Sigmoid colon (tissue), 7 donors: ENCODE results near the gene CWF19L2. TPM values are rescaled to one million over a fixed set of nuclear protein-coding genes. Genes with fewer than 3 reads are reported as not detected.

Experiments used
- DNase-seq: peaks from one replicate; pipeline ENCODE4 v3.0.0-alpha.2; 2019
- H3K27ac ChIP-seq, 4 donors: fragments of 200-600 bp; sonication (generic); one replicate each; pipeline ENCODE4 v1.5.1; 2016 to 2019; ENCODE audit warnings: mild to moderate bottlenecking in 1 of 4
- H3K27me3 ChIP-seq, 3 donors: fragments of 200-600 bp; sonication (generic); one replicate each; pipeline ENCODE4 v1.5.1; 2019; ENCODE audit warnings: mild to moderate bottlenecking in 1 of 3
- H3K36me3 ChIP-seq, 4 donors: fragments of 200-600 bp; sonication (generic); one replicate each; pipeline ENCODE4 v1.5.1; 2016 to 2019
- H3K4me1 ChIP-seq, 4 donors: fragments of 200-600 bp; sonication (generic); one replicate each; pipeline ENCODE4 v1.5.1; 2017 to 2019
- H3K4me3 ChIP-seq, 4 donors: fragments of 200-600 bp; sonication (generic); one replicate each; pipeline ENCODE4 v1.5.1; 2017 to 2019; ENCODE audit warnings: mild to moderate bottlenecking in 2 of 4, moderate library complexity in 1 of 4
- H3K9me3 ChIP-seq, 4 donors: fragments of 200-600 bp in 3 of 4; sonication (generic) in 3 of 4; one replicate each; pipeline versions ENCODE4 v1.5.1 to v1.6.1; 2013 to 2019
- EP300 ChIP-seq, 4 donors: sonication (generic); formaldehyde crosslinking; IDR thresholded peaks; one replicate each; pipeline ENCODE4 v1.6.1; 2017; ENCODE audit warnings: antibody characterized with exemption in 4 of 4
- POLR2A ChIP-seq, 2 donors: fragments of 450-650 bp; IDR thresholded peaks; one replicate each; pipeline ENCODE4 v1.6.1; 2016; ENCODE audit warnings: antibody characterized with exemption in 2 of 2, mild to moderate bottlenecking in 2 of 2, moderate library complexity in 2 of 2
- POLR2AphosphoS5 ChIP-seq, 4 donors: sonication (generic); formaldehyde crosslinking; IDR thresholded peaks; one replicate each; pipeline ENCODE4 v1.6.1; 2017; ENCODE audit warnings: antibody characterized with exemption in 4 of 4
- WGBS, 2 donors: extraction: QIAGEN DNeasy Blood & Tissue Kit; methylation state at CpG; one replicate each; pipeline ENCODE4 v1.1.7; 2013; 5-methylcytosine and 5-hydroxymethylcytosine counted together
- intact Hi-C: fragments of 100-400 bp; cut with DNase I; formaldehyde crosslinking; loops from one replicate; pipeline ENCODE4 v1.15.1; 2023
- polyA plus RNA-seq, 3 donors: library from polyadenylated mRNA; stranded (reverse); fragments of 200-250 nt; gene quantifications; one replicate each; pipeline ENCODE4 v1.2.3, GENCODE V29; 2013
- total RNA-seq, 4 donors: library from RNA; depleted of rRNA; stranded (reverse); fragments of >200 nt; gene quantifications; one replicate each; pipeline ENCODE4 v1.1.0, GENCODE V29; 2016
- TF ChIP-seq, protein P1 (sequence below), 4 experiments: fragments of 450-650 bp in 3 of 4; fragments of 200-600 bp in 1 of 4; IDR thresholded peaks; one replicate each; pipeline ENCODE4 v1.5.1; 2016 to 2019; ENCODE audit warnings: antibody characterized with exemption in 4 of 4, mild to moderate bottlenecking in 3 of 4, moderate library complexity in 2 of 4
- donor health status: healthy with polysubstance abuse.
- donor health status: Bipolar disorder and iron deficiency.
- donor health status: healthy.

The CWF19L2 gene
- total and polyA plus RNA-seq, 7 donors = 3.2 to 28.5 (median 20.6) TPM

DNA sequence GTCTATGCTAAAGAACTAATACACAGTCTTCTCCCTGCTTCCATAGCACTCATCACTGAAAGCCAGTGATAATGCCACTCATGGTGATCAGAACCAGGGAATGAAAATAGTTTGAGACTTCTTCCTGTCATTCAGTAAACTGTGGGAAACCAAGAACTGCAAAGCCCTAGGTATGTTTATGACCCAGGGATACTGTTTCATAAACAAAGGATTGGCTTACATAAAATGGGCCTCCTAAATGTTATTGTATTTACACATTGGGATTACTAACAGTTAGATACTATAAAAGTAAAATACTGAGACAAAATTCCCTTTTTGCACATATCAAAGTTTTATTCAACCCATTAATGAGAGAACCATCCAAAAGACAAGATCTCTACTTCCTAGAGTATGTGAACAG lies 21.3 kb upstream of the CWF19L2 start:
- intact Hi-C loops = no loop called here
- TF ChIP-seq, protein P1, sequence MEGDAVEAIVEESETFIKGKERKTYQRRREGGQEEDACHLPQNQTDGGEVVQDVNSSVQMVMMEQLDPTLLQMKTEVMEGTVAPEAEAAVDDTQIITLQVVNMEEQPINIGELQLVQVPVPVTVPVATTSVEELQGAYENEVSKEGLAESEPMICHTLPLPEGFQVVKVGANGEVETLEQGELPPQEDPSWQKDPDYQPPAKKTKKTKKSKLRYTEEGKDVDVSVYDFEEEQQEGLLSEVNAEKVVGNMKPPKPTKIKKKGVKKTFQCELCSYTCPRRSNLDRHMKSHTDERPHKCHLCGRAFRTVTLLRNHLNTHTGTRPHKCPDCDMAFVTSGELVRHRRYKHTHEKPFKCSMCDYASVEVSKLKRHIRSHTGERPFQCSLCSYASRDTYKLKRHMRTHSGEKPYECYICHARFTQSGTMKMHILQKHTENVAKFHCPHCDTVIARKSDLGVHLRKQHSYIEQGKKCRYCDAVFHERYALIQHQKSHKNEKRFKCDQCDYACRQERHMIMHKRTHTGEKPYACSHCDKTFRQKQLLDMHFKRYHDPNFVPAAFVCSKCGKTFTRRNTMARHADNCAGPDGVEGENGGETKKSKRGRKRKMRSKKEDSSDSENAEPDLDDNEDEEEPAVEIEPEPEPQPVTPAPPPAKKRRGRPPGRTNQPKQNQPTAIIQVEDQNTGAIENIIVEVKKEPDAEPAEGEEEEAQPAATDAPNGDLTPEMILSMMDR (IDR thresholded peaks at IDR 0.05) = no peak
- TF ChIP-seq POLR2AphosphoS5 (IDR thresholded peaks at IDR 0.05) (no peak), EP300 (IDR thresholded peaks at IDR 0.05) (no peak), POLR2A (IDR thresholded peaks at IDR 0.05) (no peak)

DNA sequence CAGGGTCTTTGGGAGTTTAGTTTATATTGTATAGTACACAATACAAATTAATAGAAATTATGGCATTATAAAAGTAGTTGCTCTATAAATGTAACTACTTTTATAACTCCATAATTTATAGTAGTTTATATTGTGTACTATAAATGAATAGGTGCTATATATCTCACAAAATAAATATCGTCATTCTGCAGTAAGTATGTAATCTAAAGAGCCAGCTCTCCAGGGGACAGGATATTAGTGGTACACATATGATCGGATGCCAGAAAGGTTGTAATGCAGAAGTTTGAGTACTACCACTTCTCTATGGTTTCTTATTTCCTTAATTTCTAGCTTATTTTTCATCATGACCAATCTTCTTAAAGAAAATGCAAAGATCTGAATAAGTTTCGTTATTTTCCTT lies 20.2 kb upstream of the CWF19L2 start:
- WGBS, 2 donors = 43 to 70% methylated on average over 3 of the region's 3 CpGs
- H3K36me3 ChIP-seq = no peaks in the 10 kb centered on the region
- no peak for DNase-seq
- H3K27me3 ChIP-seq = no peaks in the 10 kb centered on the region
- H3K4me3 ChIP-seq = no peak overlapping the region
- TF ChIP-seq POLR2A (IDR thresholded peaks at IDR 0.05) (no peak), EP300 (IDR thresholded peaks at IDR 0.05) (no peak), POLR2AphosphoS5 (IDR thresholded peaks at IDR 0.05) (no peak)
- TF ChIP-seq, protein P1 (IDR thresholded peaks at IDR 0.05) = no peak
- no peaks in the 10 kb centered on the region for H3K4me1 ChIP-seq
- no peaks in the 10 kb centered on the region for H3K9me3 ChIP-seq
- H3K27ac ChIP-seq = no peak overlapping the region
- intact Hi-C loops = no loop called here

More for the DNA sequence above, 21.3 kb upstream of the CWF19L2 start:
- DNase-seq = no peak
- Histone ChIP-seq H3K4me3 (no peak overlapping the region), H3K4me1 (no peaks in the 10 kb centered on the region), H3K27ac (no peak overlapping the region), H3K36me3 (no peaks in the 10 kb centered on the region), H3K9me3 (no peaks in the 10 kb centered on the region), H3K27me3 (no peaks in the 10 kb centered on the region)

DNA sequence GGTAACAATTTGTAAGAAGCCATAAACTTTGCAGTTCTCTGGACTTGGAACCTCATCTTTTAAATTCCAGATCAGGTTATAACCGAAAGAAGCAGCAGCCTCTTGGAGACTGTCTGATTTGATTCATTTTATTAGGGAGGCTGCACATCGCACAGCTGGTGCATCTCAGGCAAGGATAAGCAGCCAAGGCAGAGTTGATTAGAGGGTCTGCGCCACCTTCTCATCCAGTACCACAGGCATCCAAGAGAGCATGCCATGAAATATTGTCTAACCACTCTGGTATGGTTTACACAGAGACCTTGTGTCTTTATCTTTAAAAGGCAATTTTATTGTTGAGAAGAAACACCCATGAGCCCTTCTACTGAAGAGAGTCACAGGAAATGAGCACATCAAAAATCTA lies 16.2 kb upstream of the CWF19L2 start:
- Histone ChIP-seq H3K4me3 (no peak overlapping the region), H3K27ac (no peak overlapping the region), H3K4me1 (no peaks in the 10 kb centered on the region), H3K27me3 (no peaks in the 10 kb centered on the region), H3K36me3 (no peaks in the 10 kb centered on the region), H3K9me3 (no peaks in the 10 kb centered on the region)
- 74 to 77% methylated on average over 3 of the region's 3 CpGs for WGBS, 2 donors
- no peak for DNase-seq
- intact Hi-C loops = no loop called here
- TF ChIP-seq EP300 (IDR thresholded peaks at IDR 0.05) (no peak), POLR2A (IDR thresholded peaks at IDR 0.05) (no peak), POLR2AphosphoS5 (IDR thresholded peaks at IDR 0.05) (no peak)
- TF ChIP-seq, protein P1 (IDR thresholded peaks at IDR 0.05) = no peak

DNA sequence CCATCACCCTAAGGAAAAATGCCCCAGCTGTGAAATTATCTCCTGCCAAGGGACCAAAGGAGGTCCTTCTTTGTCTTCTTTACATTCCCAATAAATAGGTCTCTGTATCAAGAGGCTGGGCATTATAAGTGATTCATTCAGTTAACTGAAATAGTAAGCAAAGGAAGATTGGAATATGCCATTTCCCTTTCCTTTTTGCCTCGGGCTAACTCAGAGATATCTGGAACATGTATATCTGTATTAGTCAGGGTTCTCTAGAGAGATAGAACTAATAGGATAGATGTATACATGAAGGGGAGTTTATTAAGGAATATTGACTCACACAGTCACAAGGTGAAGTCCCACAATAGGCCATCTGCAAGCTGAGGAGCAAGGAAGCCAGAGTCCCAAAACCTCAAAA lies 15.3 kb upstream of the CWF19L2 start:
- intact Hi-C loops = no loop called here
- WGBS, 2 donors = 72 to 81% methylated on average over 1 of the region's 1 CpG

More for the DNA sequence above, 15.3 kb upstream of the CWF19L2 start:
- no peaks in the 10 kb centered on the region for H3K4me1 ChIP-seq
- no peak overlapping the region for H3K27ac ChIP-seq
- no peaks in the 10 kb centered on the region for H3K27me3 ChIP-seq
- no peaks in the 10 kb centered on the region for H3K9me3 ChIP-seq
- no peak for DNase-seq
- TF ChIP-seq POLR2A (IDR thresholded peaks at IDR 0.05) = no peak
- no peak for TF ChIP-seq EP300 (IDR thresholded peaks at IDR 0.05)
- TF ChIP-seq, protein P1 (IDR thresholded peaks at IDR 0.05) = no peak
- TF ChIP-seq POLR2AphosphoS5 (IDR thresholded peaks at IDR 0.05) = no peak
- H3K4me3 ChIP-seq = no peak overlapping the region
- H3K36me3 ChIP-seq = no peaks in the 10 kb centered on the region
